BE2C (cell line): ENCODE measurements around the gene IFNG-AS1.
A peak's percentile ranks its signal among the peaks of the same experiment; 100 is the strongest.

Experiments used
- DNase-seq: peaks from one replicate; pipeline ENCODE4 v3.0.0-alpha.2; 2020
- H3K27me3 ChIP-seq: fragments of 250-450 bp; sonication (Bioruptor Pico); 2 replicates; pipeline ENCODE4 v1.5.1; 2020; ENCODE audit warnings: mild to moderate bottlenecking
- H3K36me3 ChIP-seq: fragments of 250-450 bp; sonication (Bioruptor Pico); 2 replicates; pipeline ENCODE4 v1.5.1; 2020; ENCODE audit warnings: mild to moderate bottlenecking
- H3K4me1 ChIP-seq: fragments of 250-450 bp; sonication (Bioruptor Pico); 2 replicates; pipeline ENCODE4 v1.5.1; 2020
- H3K4me3 ChIP-seq: 2 replicates; pipeline ENCODE4 v1.5.1; 2011; ENCODE audit warnings: low read depth, low read length
- H3K9me3 ChIP-seq: fragments of 250-450 bp; sonication (Bioruptor Pico); 2 replicates; pipeline ENCODE4 v1.5.1; 2020
- CTCF ChIP-seq: IDR thresholded peaks from 2 replicates; pipeline ENCODE4 v1.5.1; 2012; ENCODE audit warnings: mild to moderate bottlenecking, low read depth, low read length

The IFNG-AS1 gene

GRCh38 chr12:68063900-68064590 lies 74.8 kb downstream of the IFNG-AS1 start:
- Histone ChIP-seq H3K27me3 (no peaks in the 10 kb centered on the region), H3K4me3 (no peak overlapping the region), H3K4me1 (no peaks in the 10 kb centered on the region), H3K9me3 (no peaks in the 10 kb centered on the region), H3K36me3 (no peaks in the 10 kb centered on the region)
- no peak for TF ChIP-seq CTCF
- DNase-seq = no peak

GRCh38 chr12:68065163-68065562 lies 75.9 kb downstream of the IFNG-AS1 start:
- no peaks in the 10 kb centered on the region for H3K9me3 ChIP-seq
- H3K27me3 ChIP-seq = no peaks in the 10 kb centered on the region
- H3K4me3 ChIP-seq = no peak overlapping the region
- no peaks in the 10 kb centered on the region for H3K4me1 ChIP-seq
- DNase-seq = no peak
- H3K36me3 ChIP-seq = no peaks in the 10 kb centered on the region
- no peak for TF ChIP-seq CTCF

GRCh38 chr12:68065687-68066086 lies 76.4 kb downstream of the IFNG-AS1 start:
- no peak overlapping the region for H3K4me3 ChIP-seq
- no peaks in the 10 kb centered on the region for H3K27me3 ChIP-seq
- H3K9me3 ChIP-seq = no peaks in the 10 kb centered on the region
- no peak for DNase-seq
- no peaks in the 10 kb centered on the region for H3K36me3 ChIP-seq
- no peak for TF ChIP-seq CTCF
- H3K4me1 ChIP-seq = no peaks in the 10 kb centered on the region

GRCh38 chr12:68067762-68068376 lies 78.6 kb downstream of the IFNG-AS1 start:
- H3K4me1 ChIP-seq = no peaks in the 10 kb centered on the region
- no peak for DNase-seq
- TF ChIP-seq CTCF = peak; percentile 45

GRCh38 chr12:68069275-68069674 lies 80.0 kb downstream of the IFNG-AS1 start:
- Histone ChIP-seq H3K27me3 (no peaks in the 10 kb centered on the region), H3K4me1 (no peaks in the 10 kb centered on the region), H3K9me3 (no peaks in the 10 kb centered on the region), H3K4me3 (no peak overlapping the region), H3K36me3 (no peaks in the 10 kb centered on the region)
- no peak for TF ChIP-seq CTCF
- no peak for DNase-seq

More at GRCh38 chr12:68067762-68068376, 78.6 kb downstream of the IFNG-AS1 start:
- no peaks in the 10 kb centered on the region for H3K9me3 ChIP-seq
- no peak overlapping the region for H3K4me3 ChIP-seq
- H3K27me3 ChIP-seq = no peaks in the 10 kb centered on the region
- H3K36me3 ChIP-seq = no peaks in the 10 kb centered on the region
